K562 (cell line): ENCODE measurements around the gene GRM5. TPM values are rescaled to one million over a fixed set of nuclear protein-coding genes. Genes with fewer than 3 reads are reported as not detected.

Experiments
- ATAC-seq: fragments of 200-7000 bp; cut with Tn5 transposase; 3 replicates; pipeline ENCODE4 v1.9.1; 2020; ENCODE audit warnings: moderate library complexity
- BruUV-seq: library from RNA; stranded (reverse); fragments of 400-500 nt; replicated peaks from 2 replicates; lab custom pipeline; 2021; lab: Mats Ljungman, UMichigan
- CTCF ChIA-PET: fragments of 300-600 bp; formaldehyde crosslinking; extraction: SDS; loops from one replicate; lab custom pipeline; 2021; ENCODE audit warnings: low intra/inter-chr PET ratio; lab: Yijun Ruan, JAX
- POLR2A ChIA-PET: fragments of 300-600, 350-650 bp; sonication (Branson Sonifier 250); formaldehyde crosslinking; extraction: SDS; loops from one replicate; lab custom pipeline; 2021; ENCODE audit warnings: antibody characterized with exemption, inconsistent platforms; lab: Yijun Ruan, JAX
- DNase-seq, 4 experiments: peaks; one replicate each; pipeline versions ENCODE4 v3.0.0 to v3.0.0-alpha.2; 2011 to 2018; ENCODE audit warnings: low spot score in 3 of 4, mixed read lengths in 3 of 4; ENCODE audit errors: extremely low read depth in 1 of 4
- FAIRE-seq: peaks from 2 replicates; lab custom pipeline; 2011; peaks lifted over from hg19 to GRCh38; lab: Jason Lieb, UNC
- H2AFZ ChIP-seq: 2 replicates; pipeline ENCODE4 v1.6.0; 2011; ENCODE audit warnings: low read depth, low read length, control low read depth, inconsistent platforms
- H3K27ac ChIP-seq: fragments of 200-600 bp; 3 replicates; pipeline ENCODE4 v1.8.0; 2011; ENCODE audit warnings: low read depth, mild to moderate bottlenecking, control low read depth, inconsistent platforms, low read length, moderate library complexity, mixed read lengths; ENCODE audit errors: extremely low read depth
- H3K27me3 ChIP-seq, 2 experiments: fragments of 300-600 bp in 1 of 2; 2 replicates in 1 of 2; 3 replicates in 1 of 2; pipeline versions ENCODE4 v1.6.0 to v1.8.0; 2011; ENCODE audit warnings: inconsistent platforms in 2 of 2, low read length in 2 of 2, mild to moderate bottlenecking in 1 of 2, mixed read lengths in 1 of 2, moderate library complexity in 1 of 2; ENCODE audit not compliant: control insufficient read depth in 2 of 2, insufficient read depth in 2 of 2
- H3K36me3 ChIP-seq: fragments of 300-600 bp; 3 replicates; pipeline ENCODE4 v1.8.0; 2011; ENCODE audit warnings: mild to moderate bottlenecking, low read length, inconsistent platforms; ENCODE audit not compliant: control insufficient read depth, insufficient read depth
- H3K4me1 ChIP-seq, 2 experiments: fragments of 200-600 bp in 1 of 2; replicated peaks in 1 of 2; 2 replicates in 1 of 2; 3 replicates in 1 of 2; pipeline versions ENCODE4 v1.5.1 to v1.8.0; 2011; ENCODE audit warnings: inconsistent platforms in 2 of 2, low read length in 2 of 2, mild to moderate bottlenecking in 1 of 2, mixed read lengths in 1 of 2, moderate library complexity in 1 of 2; ENCODE audit not compliant: control insufficient read depth in 2 of 2, insufficient read depth in 2 of 2
- H3K4me2 ChIP-seq: 2 replicates; pipeline ENCODE4 v1.6.1; 2011; ENCODE audit warnings: low read length, control low read depth, inconsistent platforms, mixed read lengths; ENCODE audit not compliant: insufficient read depth
- H3K4me3 ChIP-seq: fragments of 200-600 bp; sonication (generic), shearing (Covaris generic); 2 replicates; pipeline ENCODE4 v1.5.1; 2016; ENCODE audit warnings: control low read depth, inconsistent platforms
- H3K79me2 ChIP-seq: fragments of 200-600 bp; 3 replicates; pipeline ENCODE4 v1.8.0; 2011; ENCODE audit warnings: low read length, inconsistent platforms; ENCODE audit not compliant: control insufficient read depth, insufficient read depth
- H3K9ac ChIP-seq, 2 experiments: 2 replicates each; pipeline versions ENCODE4 v1.6.0 to v1.6.1; 2011; ENCODE audit warnings: low read depth in 2 of 2, low read length in 2 of 2, control low read depth in 1 of 2, inconsistent platforms in 1 of 2, mild to moderate bottlenecking in 1 of 2, mixed read lengths in 1 of 2; ENCODE audit not compliant: insufficient read depth in 1 of 2
- H3K9me1 ChIP-seq: one replicate; pipeline ENCODE4 v1.6.0; 2011; ENCODE audit warnings: inconsistent platforms, mild to moderate bottlenecking, low read length, moderate library complexity; ENCODE audit not compliant: control insufficient read depth, insufficient read depth
- H3K9me3 ChIP-seq: replicated peaks from 2 replicates; pipeline ENCODE4 v1.5.1; 2011; ENCODE audit warnings: low read depth, low read length, inconsistent platforms; ENCODE audit not compliant: control insufficient read depth, insufficient read depth
- H4K20me1 ChIP-seq: replicated peaks from 2 replicates; pipeline ENCODE4 v1.6.1; 2011; ENCODE audit warnings: low read length, inconsistent platforms, mixed read lengths; ENCODE audit not compliant: control insufficient read depth, insufficient read depth
- POLR2G ChIP-seq: fragments of 200-400 bp; formaldehyde crosslinking; IDR thresholded peaks from 2 replicates; pipeline ENCODE4 v1.6.1; 2017; ENCODE audit warnings: low read depth, mild to moderate bottlenecking, antibody characterized with exemption, low read length, moderate library complexity
- REST ChIP-seq, 2 experiments: fragments of 450-650 bp; formaldehyde crosslinking in 1 of 2; IDR thresholded peaks; 2 replicates each; pipeline versions ENCODE4 v1.4.0 to v1.6.1; 2014 to 2020; ENCODE audit warnings: mild to moderate bottlenecking in 2 of 2, borderline replicate concordance in 1 of 2, low read depth in 1 of 2
- SIX5 ChIP-seq, 2 experiments: IDR thresholded peaks; 2 replicates each; pipeline ENCODE4 v1.6.1; 2011; ENCODE audit warnings: low read length in 2 of 2, borderline replicate concordance in 1 of 2, low read depth in 1 of 2, mild to moderate bottlenecking in 1 of 2, moderate library complexity in 1 of 2; ENCODE audit not compliant: insufficient read depth in 1 of 2
- STAT6 ChIP-seq: sonication (generic); formaldehyde crosslinking; IDR thresholded peaks from 2 replicates; pipeline ENCODE4 v1.8.1; 2023; ENCODE audit warnings: mild to moderate bottlenecking, missing genetic modification reagents
- whole genome bisulfite sequencing: fragments of 100-300 bp; shearing (Covaris generic); methylation state at CpG from one replicate; pipeline ENCODE4 v1.1.6; 2016; ENCODE audit warnings: low coverage, mixed read lengths; ENCODE audit not compliant: insufficient coverage; ENCODE audit errors: missing lambda C conversion rate; 5-methylcytosine and 5-hydroxymethylcytosine counted together
- in situ Hi-C: fragments of 300-500 bp; cut with MboI; formaldehyde crosslinking; loops from 4 replicates; pipeline ENCODE4 v1.15.0; 2018; ENCODE audit warnings: inconsistent platforms, mixed read lengths
- intact Hi-C: fragments of 100-400 bp; cut with micrococcal nuclease; formaldehyde crosslinking; loops from 2 replicates; pipeline ENCODE4 v1.14.2; 2022
- polyA plus RNA-seq, 8 experiments: library from polyadenylated mRNA; depleted of rRNA in 4 of 8; stranded (reverse) in 5 of 8; unstranded in 3 of 8; fragments of >200 nt; fragmentation: Nextera tagmentation in 2 of 8; fragmentation: Illumina TruSeq in 1 of 8; extraction: Ambion mirVana in 2 of 8; extraction: Trizol in 1 of 8; gene quantifications; 2 replicates each; pipeline versions ENCODE4 v1.2.1 to v1.2.3, GENCODE V29; 2011 to 2014; ENCODE audit warnings: inconsistent platforms in 1 of 8, missing spikeins in 1 of 8
- total RNA-seq, 7 experiments: library from RNA; depleted of rRNA in 6 of 7; stranded (reverse); fragments of >200 nt in 6 of 7; fragmentation: Illumina TruSeq in 2 of 7; extraction: Trizol in 2 of 7; gene quantifications; 2 replicates each; pipeline versions ENCODE4 v1.2.1 to v1.2.3, GENCODE V29; 2011 to 2021; ENCODE audit warnings: low replicate concordance in 1 of 7

GRM5 gene
- total and polyA plus RNA-seq, 9 of the 15 experiments (the other 6 are each of a cell fraction or from before 2014, with no cell fraction given), result not detected

GRCh38 chr11:88704485-88704884, 361.3 kb downstream of the GRM5 start:
- H3K4me1 ChIP-seq, result no peaks in the 10 kb centered on the region
- WGBS, result no CpG with 5 or more reads among the region's 1 CpG
- no peak overlapping the region for H3K27ac ChIP-seq
- no peak for ATAC-seq
- CTCF ChIA-PET, result no interaction called here
- H3K27me3 ChIP-seq, result no peaks in the 10 kb centered on the region
- no peak overlapping the region for H3K4me3 ChIP-seq
- H3K79me2 ChIP-seq, result no peaks in the 10 kb centered on the region
- in situ Hi-C loops (no loop called here), intact Hi-C loops (no loop called here)
- no peak for DNase-seq
- BruUV-seq, result no TSS peak
- H4K20me1 ChIP-seq, result no peaks in the 10 kb centered on the region
- H3K9ac ChIP-seq, result no peak overlapping the region
- no peaks in the 10 kb centered on the region for H3K9me1 ChIP-seq
- H3K9me3 ChIP-seq, result no peaks in the 10 kb centered on the region; the same call in 1 of the 2 replicates
- no peak overlapping the region for H2AFZ ChIP-seq
- no peak for FAIRE-seq
- no peak overlapping the region for H3K4me2 ChIP-seq
- POLR2A ChIA-PET, result no interaction called here
- TF ChIP-seq POLR2G (no peak), REST (IDR thresholded peaks at IDR 0.05; ENCODE audit: borderline replicate concordance) (peak; percentile 59), REST (CRISPR knock-in tag; IDR thresholded peaks at IDR 0.05; ENCODE audit: low read depth) (no peak), STAT6 (CRISPR knock-in tag) (no peak), SIX5 (IDR thresholded peaks at IDR 0.05; ENCODE audit: borderline replicate concordance in 1 of 2, insufficient read depth in 1 of 2, low read depth in 1 of 2, low read length in 2 of 2) (no peak)
- H3K36me3 ChIP-seq, result no peaks in the 10 kb centered on the region
